KMS-11 (cell line): ENCODE measurements around the gene GNS.

ENCODE experiments used
- H2AFZ ChIP-seq: fragments of 200-600 bp; sonication (generic); 2 replicates; pipeline ENCODE4 v1.6.1; 2016; ENCODE audit warnings: antibody characterized with exemption, mixed run types, low read depth
- H3K27ac ChIP-seq: fragments of 200-600 bp; sonication (generic); 2 replicates; pipeline ENCODE4 v1.6.1; 2016; ENCODE audit warnings: mild to moderate bottlenecking, mixed run types
- H3K27me3 ChIP-seq: fragments of 200-600 bp; sonication (generic); 2 replicates; pipeline ENCODE4 v1.6.1; 2017; ENCODE audit warnings: mild to moderate bottlenecking, low read depth, mixed run types, moderate library complexity; ENCODE audit not compliant: insufficient read depth
- H3K36me3 ChIP-seq: fragments of 200-600 bp; sonication (generic); 2 replicates; pipeline ENCODE4 v1.6.1; 2017; ENCODE audit warnings: mild to moderate bottlenecking, mixed run types; ENCODE audit not compliant: insufficient read depth
- H3K4me1 ChIP-seq: fragments of 200-600 bp; sonication (generic); 2 replicates; pipeline ENCODE4 v1.6.1; 2016; ENCODE audit warnings: mild to moderate bottlenecking, low read depth, mixed run types; ENCODE audit not compliant: poor library complexity, severe bottlenecking
- H3K4me2 ChIP-seq: fragments of 200-600 bp; sonication (generic); 2 replicates; pipeline ENCODE4 v1.7.0; 2016; ENCODE audit warnings: mild to moderate bottlenecking, mixed run types
- H3K4me3 ChIP-seq: fragments of 200-600 bp; sonication (generic); IDR thresholded peaks from 2 replicates; pipeline ENCODE4 v1.6.1; 2017; ENCODE audit warnings: low read depth, low read length, mixed read lengths; ENCODE audit not compliant: insufficient read depth
- H3K79me2 ChIP-seq: fragments of 200-600 bp; sonication (generic); 2 replicates; pipeline ENCODE4 v1.6.1; 2016; ENCODE audit warnings: low read depth, mixed run types; ENCODE audit not compliant: insufficient read depth
- H3K9ac ChIP-seq: fragments of 200-600 bp; sonication (generic); 2 replicates; pipeline ENCODE4 v1.6.1; 2016; ENCODE audit warnings: mild to moderate bottlenecking, mixed run types
- H4K20me1 ChIP-seq: fragments of 200-600 bp; sonication (generic); 2 replicates; pipeline ENCODE4 v1.6.1; 2016; ENCODE audit warnings: mild to moderate bottlenecking, mixed run types; ENCODE audit not compliant: insufficient read depth
- TF ChIP-seq, protein P1 (sequence below): fragments of 200-600 bp; sonication (generic); conservative IDR thresholded peaks from 2 replicates; pipeline ENCODE4 v1.6.1; 2017; ENCODE audit warnings: low read depth, mild to moderate bottlenecking, antibody characterized with exemption, low read length, moderate library complexity, mixed read lengths

Gene GNS

DNA sequence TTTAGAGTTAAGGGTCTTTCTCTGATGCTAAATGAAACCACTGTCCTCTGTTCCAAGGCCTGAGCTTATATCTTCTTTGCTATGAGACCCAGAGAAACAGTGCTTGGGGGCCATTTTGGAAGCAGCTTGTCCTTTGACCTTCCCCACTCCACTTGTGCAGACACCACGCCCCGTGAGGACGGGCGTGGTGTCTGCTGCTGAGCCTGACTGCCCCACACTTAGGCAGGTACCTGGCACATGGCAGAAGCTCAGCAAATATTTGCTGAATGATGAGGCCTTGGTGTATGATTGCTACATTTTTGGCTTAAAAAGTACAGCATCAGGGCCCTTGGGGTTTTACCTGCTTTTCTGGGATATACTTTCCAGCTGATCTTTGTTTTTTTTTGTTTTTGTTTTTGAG lies 79.0 kb downstream of the GNS start:
- no peak overlapping the region for H3K4me3 ChIP-seq
- no peak overlapping the region for H3K4me2 ChIP-seq
- peaks cover 12% of the 10 kb centered on the region for H3K4me1 ChIP-seq

DNA sequence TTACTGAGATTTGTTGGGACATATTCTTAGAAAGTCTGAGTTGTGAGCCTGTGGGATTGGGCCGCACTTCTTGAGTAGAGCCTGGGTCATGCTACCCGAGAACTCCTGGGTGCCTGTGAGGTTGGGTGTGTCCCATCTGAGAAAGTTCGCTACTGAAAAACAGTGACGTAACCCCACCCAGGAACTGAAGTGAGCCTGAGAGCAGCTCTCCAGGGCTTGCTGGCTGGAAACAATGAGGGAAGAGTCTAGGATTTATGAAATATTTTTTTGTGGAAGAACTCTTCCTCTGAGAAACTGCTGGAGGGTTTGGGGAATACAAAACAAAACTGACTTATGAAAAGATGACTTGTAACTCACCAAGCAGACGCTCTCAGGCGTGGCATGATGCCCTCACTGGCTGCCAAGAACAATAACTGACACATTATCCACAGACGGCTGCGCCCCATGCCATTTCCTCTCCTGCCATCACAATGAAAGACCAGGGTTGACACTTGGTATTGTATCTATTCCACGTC lies 79.7 kb downstream of the GNS start:
- Histone ChIP-seq H3K79me2 (peaks cover 41% of the 10 kb centered on the region), H3K36me3 (no peaks in the 10 kb centered on the region), H3K4me2 (no peak overlapping the region), H3K27me3 (no peaks in the 10 kb centered on the region), H3K27ac (no peak overlapping the region), H3K4me3 (no peak overlapping the region), H4K20me1 (no peaks in the 10 kb centered on the region), H3K4me1 (peaks cover 12% of the 10 kb centered on the region), H2AFZ (no peak overlapping the region), H3K9ac (no peak overlapping the region)
- TF ChIP-seq, protein P1, sequence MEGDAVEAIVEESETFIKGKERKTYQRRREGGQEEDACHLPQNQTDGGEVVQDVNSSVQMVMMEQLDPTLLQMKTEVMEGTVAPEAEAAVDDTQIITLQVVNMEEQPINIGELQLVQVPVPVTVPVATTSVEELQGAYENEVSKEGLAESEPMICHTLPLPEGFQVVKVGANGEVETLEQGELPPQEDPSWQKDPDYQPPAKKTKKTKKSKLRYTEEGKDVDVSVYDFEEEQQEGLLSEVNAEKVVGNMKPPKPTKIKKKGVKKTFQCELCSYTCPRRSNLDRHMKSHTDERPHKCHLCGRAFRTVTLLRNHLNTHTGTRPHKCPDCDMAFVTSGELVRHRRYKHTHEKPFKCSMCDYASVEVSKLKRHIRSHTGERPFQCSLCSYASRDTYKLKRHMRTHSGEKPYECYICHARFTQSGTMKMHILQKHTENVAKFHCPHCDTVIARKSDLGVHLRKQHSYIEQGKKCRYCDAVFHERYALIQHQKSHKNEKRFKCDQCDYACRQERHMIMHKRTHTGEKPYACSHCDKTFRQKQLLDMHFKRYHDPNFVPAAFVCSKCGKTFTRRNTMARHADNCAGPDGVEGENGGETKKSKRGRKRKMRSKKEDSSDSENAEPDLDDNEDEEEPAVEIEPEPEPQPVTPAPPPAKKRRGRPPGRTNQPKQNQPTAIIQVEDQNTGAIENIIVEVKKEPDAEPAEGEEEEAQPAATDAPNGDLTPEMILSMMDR: no peak

More for the DNA sequence above, 79.0 kb downstream of the GNS start:
- no peaks in the 10 kb centered on the region for H3K36me3 ChIP-seq
- H3K27me3 ChIP-seq: no peaks in the 10 kb centered on the region
- no peak overlapping the region for H2AFZ ChIP-seq
- no peak overlapping the region for H3K9ac ChIP-seq
- peaks cover 41% of the 10 kb centered on the region for H3K79me2 ChIP-seq
- H4K20me1 ChIP-seq: no peaks in the 10 kb centered on the region
- H3K27ac ChIP-seq: no peak overlapping the region
- TF ChIP-seq, protein P1: no peak

DNA sequence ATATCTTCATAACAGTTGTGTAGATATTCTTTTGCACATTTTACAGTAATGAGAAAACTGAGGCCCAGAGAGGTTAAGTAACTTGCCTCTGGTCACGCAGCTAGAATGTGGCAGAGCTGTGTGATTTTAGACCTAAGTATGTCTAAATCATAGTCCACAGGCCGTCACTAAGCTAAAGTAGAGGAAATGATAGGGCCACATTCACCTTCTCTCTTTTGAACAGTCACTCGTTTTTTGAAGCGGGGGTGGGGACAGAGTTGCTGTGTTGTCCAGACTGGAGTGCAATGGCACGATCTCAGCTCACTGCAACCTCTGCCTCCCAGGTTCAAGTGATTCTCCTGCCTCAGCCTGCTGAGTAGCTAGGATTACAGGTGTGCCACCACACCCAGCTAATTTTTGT lies 80.4 kb downstream of the GNS start:
- H3K79me2 ChIP-seq: peaks cover 48% of the 10 kb centered on the region
- peaks cover 12% of the 10 kb centered on the region for H3K4me1 ChIP-seq
- no peak overlapping the region for H3K4me2 ChIP-seq
- TF ChIP-seq, protein P1: no peak
- H4K20me1 ChIP-seq: no peaks in the 10 kb centered on the region
- H3K4me3 ChIP-seq: no peak overlapping the region
- no peaks in the 10 kb centered on the region for H3K27me3 ChIP-seq
- H3K9ac ChIP-seq: no peak overlapping the region
- H3K36me3 ChIP-seq: no peaks in the 10 kb centered on the region
- no peak overlapping the region for H3K27ac ChIP-seq
- no peak overlapping the region for H2AFZ ChIP-seq

DNA sequence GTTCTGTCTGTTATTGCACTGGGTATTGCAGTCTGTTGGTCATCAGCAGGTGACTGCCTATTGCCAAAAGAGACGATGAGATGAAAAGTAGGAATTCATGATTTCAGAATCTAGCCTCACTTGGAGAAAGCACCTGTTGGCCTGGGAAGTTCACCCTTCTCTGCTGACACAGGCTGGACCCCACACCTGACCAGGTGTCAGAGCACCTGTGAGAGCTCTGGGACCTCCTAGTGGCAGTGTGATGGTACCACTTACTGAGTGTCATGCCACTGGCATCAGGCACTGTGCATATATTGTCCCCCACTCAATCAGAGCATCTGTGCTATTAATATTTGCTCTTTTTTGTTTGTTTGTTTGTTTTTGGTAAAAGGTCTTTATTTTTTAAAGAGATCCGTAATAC lies 81.0 kb downstream of the GNS start:
- H3K79me2 ChIP-seq: peaks cover 49% of the 10 kb centered on the region

More for the DNA sequence above, 81.0 kb downstream of the GNS start:
- Histone ChIP-seq H3K4me2 (no peak overlapping the region), H3K27me3 (no peaks in the 10 kb centered on the region), H4K20me1 (no peaks in the 10 kb centered on the region), H3K9ac (no peak overlapping the region), H3K4me3 (no peak overlapping the region), H3K4me1 (peaks cover 12% of the 10 kb centered on the region), H3K27ac (no peak overlapping the region), H3K36me3 (no peaks in the 10 kb centered on the region), H2AFZ (no peak overlapping the region)
- TF ChIP-seq, protein P1: no peak
